Measurements from ENCODE around the gene GDPGP1.
"Not testable (repeated sequence)": the region's sequence is repeated elsewhere in the genome, so short reads cannot be mapped to it uniquely, and the experiment has no call there.

Gene GDPGP1

DNA sequence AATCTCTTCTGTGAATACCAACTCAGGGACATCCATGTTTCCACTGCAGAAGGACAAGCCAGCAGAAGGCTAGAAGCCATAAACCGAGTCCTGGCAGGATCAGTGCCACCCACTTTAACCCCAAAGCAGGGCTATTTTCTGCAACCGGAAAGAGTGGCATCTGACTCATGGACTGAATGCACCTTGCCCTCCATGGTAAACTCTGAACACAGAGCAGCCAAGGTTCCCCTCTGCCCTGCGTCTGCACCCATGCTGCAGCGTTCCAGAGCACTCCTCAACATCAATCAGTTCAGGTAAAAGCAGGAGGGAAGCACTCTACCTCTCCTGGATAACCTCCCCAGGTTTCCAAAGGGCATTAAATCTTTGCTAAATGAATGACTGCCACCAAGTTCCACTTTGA, 30.7 kb downstream of the GDPGP1 start:
- DNase-seq, result no peak

- DNase-seq, result peak; percentile 62 to 63
Measured at GRCh38 chr15:90265271-90266060, 31.5 kb downstream of the GDPGP1 start, which contains the start of gene NGRN. Gene NGRN, plus strand, starts transcription at chr15:90265672. Its CDS starts 41 bp downstream, at chr15:90265713.

- peak in 1 of 2 experiments; percentile 5 for DNase-seq
Measured at GRCh38 chr15:90266061-90266431, 32.0 kb downstream of the GDPGP1 start.

DNA sequence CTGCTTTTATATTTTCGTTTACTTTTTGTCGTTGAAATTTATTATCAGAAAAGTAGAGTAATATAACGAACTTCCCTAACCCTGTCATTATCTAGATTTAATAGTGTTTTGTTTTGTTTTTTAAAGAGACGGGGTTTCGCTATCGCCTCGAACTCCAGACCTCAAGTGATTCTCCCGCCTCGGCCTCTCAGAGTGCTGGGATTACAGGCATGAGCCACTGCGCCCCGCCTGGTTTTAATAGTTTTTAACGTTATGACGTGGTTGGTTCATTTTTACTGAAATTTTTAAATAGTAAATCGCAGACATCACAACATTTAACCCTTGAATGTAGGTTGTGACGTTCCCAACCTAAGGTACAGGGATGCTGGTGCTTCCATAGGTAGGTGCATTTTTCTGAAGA, 32.5 kb downstream of the GDPGP1 start:
- DNase-seq, result no peak

GRCh38 chr15:90268415-90268814, 34.4 kb downstream of the GDPGP1 start:
- DNase-seq, result no peak

GRCh38 chr15:90270502-90271150, 36.6 kb downstream of the GDPGP1 start:
- no peak for DNase-seq

DNA sequence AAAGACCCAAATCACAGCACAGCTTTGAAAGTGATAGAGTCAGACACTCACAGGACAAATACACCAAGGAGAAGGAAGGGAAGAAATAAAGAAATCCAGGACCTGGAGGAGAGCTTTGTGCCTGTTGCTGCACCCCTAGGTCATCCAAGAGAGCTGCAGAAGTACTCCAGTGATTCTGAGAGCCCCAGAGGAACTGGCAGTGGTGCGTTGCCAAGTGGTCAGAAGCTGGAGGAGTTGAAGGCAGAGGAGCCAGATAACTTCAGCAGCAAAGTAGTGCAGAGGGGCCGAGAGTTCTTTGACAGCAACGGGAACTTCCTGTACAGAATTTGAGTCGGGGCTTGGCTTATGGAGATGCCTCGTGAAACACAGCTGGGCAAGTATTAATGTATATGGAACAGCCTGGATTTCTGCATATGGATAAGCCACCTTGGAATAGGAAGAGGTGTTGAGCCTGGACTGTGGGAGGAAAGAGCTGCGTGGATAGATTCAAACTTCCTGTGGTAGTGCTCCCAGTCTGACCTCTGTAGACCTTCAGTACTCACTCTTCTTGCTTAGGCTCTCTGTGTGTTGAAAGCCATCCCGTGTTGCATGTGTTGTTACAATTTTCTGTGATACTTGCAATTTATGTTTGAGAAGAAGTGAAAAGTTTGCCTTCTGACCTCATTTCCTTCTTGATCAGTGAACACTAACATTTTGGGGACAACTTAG, 37.6 kb downstream of the GDPGP1 start:
- no peak for DNase-seq

DNA sequence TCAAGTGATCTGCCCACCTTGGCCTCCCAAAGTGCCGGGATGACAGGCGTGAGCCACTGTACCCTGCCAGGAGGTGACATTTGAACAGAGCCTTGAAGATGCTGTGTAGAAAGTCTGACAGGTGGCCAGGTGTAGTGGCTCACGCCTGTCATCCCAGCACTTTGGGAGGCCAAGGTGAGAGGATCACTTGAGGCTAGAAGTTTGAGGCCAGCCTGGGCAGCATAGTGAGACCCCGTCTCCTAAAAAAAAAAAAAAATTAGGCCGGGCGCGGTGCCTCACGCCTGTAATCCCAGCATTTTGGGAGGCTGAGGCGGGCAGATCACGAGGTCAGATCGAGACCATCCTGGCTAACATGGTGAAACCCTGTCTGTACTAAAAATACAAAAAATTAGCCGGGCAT, 44.5 kb downstream of the GDPGP1 start:
- DNase-seq, result not testable (repeated sequence)

DNA sequence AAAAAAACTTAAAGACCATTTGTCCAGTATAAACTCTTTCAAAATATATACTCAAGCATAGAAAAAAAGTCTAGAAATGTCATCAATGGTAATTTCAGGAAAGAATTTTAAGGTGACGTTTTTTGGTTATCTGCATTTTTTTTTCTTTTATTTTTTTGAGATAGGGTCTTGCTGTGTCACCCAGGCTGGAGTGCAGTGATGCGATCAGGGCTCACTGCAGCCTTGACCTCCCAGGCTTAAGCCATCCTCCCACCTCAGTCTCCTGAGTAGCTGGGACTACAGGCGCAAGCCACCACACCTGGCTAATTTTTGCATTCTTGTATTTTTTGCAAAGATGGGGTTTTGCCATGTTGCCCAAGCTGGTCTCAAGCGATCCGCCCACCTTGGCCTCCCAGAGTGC, 46.7 kb downstream of the GDPGP1 start:
- not testable (repeated sequence) for DNase-seq

DNA sequence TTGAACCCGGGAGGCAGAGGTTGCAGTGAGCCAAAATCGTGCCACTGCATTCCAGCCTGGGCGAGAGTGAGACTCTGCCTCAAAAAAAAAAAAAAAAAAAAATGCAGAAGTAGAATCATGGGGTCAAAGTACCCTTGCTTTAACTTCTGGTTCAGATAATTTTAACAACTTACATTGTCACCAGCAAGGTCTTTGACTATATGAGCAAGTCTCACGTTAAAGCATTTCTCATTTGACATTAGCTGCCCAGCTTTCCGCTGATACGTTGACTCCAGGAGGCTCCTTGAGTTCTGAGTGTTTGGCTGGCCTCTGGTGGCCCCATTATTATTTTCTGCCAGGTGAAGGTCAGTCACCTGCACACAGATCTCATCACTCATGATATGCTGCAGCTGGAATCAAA, 47.6 kb downstream of the GDPGP1 start:
- DNase-seq, result not testable (repeated sequence)

GRCh38 chr15:90286678-90287077, 52.7 kb downstream of the GDPGP1 start:
- DNase-seq, result no peak

DNA sequence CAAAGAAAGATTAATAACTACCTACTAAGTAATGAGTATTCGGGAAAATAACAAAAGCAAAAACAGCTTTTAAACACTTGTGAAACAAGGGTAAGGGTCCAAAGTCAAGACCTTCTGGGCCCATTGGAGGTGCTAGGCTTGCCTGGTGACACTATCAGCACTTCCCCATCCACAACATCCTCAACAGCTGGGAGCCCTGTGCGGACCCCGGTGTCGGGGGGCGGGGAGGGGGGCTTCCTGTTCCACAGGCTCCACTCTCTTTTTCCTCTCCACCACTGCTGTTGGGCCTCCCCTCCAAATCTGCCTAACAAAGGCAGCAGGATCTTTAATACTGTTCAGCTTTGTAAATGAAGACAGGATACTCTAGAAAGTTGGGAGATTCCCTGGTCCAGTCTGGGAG, 53.1 kb downstream of the GDPGP1 start:
- no peak for DNase-seq

DNA sequence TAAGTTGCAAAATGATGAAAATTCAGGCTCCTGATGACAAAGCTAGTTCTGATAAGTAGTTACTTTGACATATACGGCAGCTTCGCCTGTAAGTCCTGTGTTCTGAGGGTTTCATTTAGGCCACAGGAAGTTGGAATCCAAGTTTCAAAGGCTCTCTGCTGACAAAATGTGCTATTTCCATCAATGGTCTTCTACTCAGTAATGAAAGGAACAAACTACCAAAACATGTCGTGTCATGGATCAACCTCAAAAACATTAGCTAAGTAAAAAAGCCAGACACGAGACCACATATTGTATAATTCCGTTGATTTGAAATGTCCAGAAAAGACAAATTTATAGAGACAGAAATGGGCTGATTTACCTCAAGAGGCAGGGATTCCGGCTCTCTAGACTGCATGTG, 53.9 kb downstream of the GDPGP1 start:
- no peak for DNase-seq

GRCh38 chr15:90291679-90292356, 57.8 kb downstream of the GDPGP1 start:
- no peak for DNase-seq

- peak; percentile 46 to 72 for DNase-seq
Measured at GRCh38 chr15:90293040-90293810, 59.2 kb downstream of the GDPGP1 start.

- DNase-seq, result no peak
Measured at GRCh38 chr15:90294159-90294558, 60.1 kb downstream of the GDPGP1 start.

DNA sequence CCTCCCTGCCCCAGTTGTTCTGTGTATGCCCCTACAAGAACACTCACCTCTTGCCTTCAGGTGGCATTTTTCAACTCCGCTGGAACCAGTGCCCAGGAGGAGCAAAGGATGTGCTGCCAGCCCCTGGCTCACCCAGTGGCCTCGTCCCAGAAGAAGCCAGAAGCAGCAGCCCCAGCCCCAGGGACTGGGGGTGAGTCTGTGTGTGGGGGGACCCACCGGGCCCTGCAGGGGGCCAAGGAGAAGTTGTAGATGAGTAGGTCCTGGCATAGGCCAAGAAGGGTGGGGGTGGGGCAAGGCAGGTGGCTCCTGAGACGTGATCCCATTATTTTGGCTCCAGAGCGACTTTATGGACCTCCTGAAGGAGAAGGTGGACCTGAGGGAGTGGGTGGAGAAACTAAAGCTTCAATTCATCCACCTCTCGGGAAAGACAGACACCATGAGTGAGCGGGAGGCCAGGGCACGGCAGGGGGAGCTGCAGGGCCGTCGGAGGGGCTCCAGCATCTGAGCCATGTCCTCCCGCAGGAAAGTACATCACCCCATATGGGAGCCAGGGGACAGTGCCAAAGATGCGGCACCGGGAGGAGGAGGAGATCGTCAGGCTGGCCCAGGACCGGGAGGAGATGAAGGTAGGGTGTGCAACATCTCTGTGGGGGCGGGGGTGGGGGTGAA, 60.7 kb downstream of the GDPGP1 start:
- peak in 1 of 2 experiments; percentile 7 for DNase-seq

GRCh38 chr15:90295270-90295648, 61.2 kb downstream of the GDPGP1 start:
- no peak for DNase-seq

Measured in NCI-H1930 (cell line).